ENCODE results near the gene CCDC80.

Gene CCDC80

GRCh38 chr3:112623717-112624116, 17.2 kb downstream of the CCDC80 start:
- DNase-seq (ENCODE audit: low read depth in 2 of 2): no peak
- H3K4me3 ChIP-seq (replicated peaks in 1 of 2; ENCODE audit: low read depth in 2 of 2, low read length in 2 of 2): no peak overlapping the region
- no peak for TF ChIP-seq CTCF (IDR thresholded peaks at IDR 0.05; ENCODE audit: low read depth, low read length)

GRCh38 chr3:112623213-112623612, 17.7 kb downstream of the CCDC80 start:
- H3K4me3 ChIP-seq (replicated peaks in 1 of 2; ENCODE audit: low read depth in 2 of 2, low read length in 2 of 2): no peak overlapping the region
- no peak for DNase-seq (ENCODE audit: low read depth in 2 of 2)
- no peak for TF ChIP-seq CTCF (IDR thresholded peaks at IDR 0.05; ENCODE audit: low read depth, low read length)

GRCh38 chr3:112619295-112619694, 21.6 kb downstream of the CCDC80 start:
- TF ChIP-seq CTCF (IDR thresholded peaks at IDR 0.05; ENCODE audit: low read depth, low read length): no peak
- H3K4me3 ChIP-seq (replicated peaks in 1 of 2; ENCODE audit: low read depth in 2 of 2, low read length in 2 of 2): no peak overlapping the region
- peak in 1 of 2 donors; percentile 75 for DNase-seq (ENCODE audit: low read depth in 2 of 2)

DNA sequence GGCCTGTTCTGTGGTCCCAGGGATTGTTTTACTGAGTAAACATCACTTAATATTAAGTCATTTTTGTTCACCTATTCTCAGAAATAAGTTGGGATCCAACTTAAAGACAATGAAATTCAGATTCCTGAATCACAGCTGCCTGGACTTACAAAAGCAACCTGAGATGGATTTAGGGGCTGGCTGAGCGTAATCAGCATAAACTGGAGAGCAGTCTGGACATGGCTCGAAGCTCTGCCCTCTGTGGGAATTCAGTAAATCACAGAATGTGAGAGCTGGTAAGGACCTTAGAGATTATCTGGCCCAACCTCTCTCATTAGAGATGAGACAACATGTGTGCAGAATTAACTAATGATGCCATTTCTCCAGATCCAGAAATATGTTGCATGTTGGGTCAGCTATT, 23.7 kb downstream of the CCDC80 start:
- H3K4me3 ChIP-seq (replicated peaks in 1 of 2; ENCODE audit: low read depth in 2 of 2, low read length in 2 of 2): no peak overlapping the region
- no peak for DNase-seq (ENCODE audit: low read depth in 2 of 2)
- no peak for TF ChIP-seq CTCF (IDR thresholded peaks at IDR 0.05; ENCODE audit: low read depth, low read length)

GRCh38 chr3:112615989-112616731, 24.8 kb downstream of the CCDC80 start:
- TF ChIP-seq CTCF (IDR thresholded peaks at IDR 0.05; ENCODE audit: low read depth, low read length): no peak
- H3K4me3 ChIP-seq (replicated peaks in 1 of 2; ENCODE audit: low read depth in 2 of 2, low read length in 2 of 2): no peak overlapping the region
- DNase-seq (ENCODE audit: low read depth in 2 of 2): no peak

DNA sequence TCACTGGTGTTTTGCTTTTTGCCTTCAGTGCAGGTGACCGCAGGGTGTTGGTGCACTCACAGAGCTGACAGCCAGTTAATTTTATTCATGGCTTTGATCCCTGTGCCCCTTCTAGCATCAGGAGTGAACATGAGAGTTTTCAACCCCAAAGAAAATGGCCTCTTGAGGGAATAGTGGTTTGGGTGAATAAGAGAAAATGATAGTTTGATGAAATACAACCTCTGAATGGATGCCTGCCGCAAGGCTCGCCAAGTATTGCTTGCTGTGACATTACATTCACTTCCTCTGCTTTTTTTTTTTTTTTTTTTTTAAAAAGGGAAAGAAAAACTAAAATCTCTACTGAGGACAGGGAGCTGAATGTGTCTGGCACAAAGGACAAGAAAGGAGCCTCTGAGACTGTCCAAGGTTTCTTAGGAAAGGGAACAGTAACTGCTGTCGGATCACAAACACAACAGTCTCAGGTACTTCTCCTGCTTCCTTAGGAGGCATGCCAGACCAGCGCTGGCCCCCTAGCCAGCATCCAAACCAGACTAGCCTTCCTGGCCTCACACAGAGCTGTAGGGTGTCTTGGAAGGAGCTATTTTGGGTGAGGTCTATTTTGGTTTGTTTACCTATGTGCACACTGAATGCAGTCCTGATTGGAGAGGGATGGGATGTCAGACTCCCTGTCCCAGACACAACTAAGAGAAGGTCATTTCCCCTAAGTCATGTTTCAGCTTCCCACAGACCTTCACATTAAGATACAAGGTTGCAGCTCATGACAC, 29.0 kb downstream of the CCDC80 start:
- no peak overlapping the region for H3K4me3 ChIP-seq (replicated peaks in 1 of 2; ENCODE audit: low read depth in 2 of 2, low read length in 2 of 2)
- TF ChIP-seq CTCF (IDR thresholded peaks at IDR 0.05; ENCODE audit: low read depth, low read length): no peak
- DNase-seq (ENCODE audit: low read depth in 2 of 2): no peak

All from cardiac fibroblast (primary cell).